PC-3 (cell line): ENCODE measurements around the gene ZNF99. TPM values are rescaled to one million over a fixed set of nuclear protein-coding genes. Genes with fewer than 3 reads are reported as not detected.

Experiments
- ATAC-seq: fragments of 200-7000 bp; cut with Tn5 transposase; 2 replicates; pipeline ENCODE4 v1.9.1; 2020; ENCODE audit warnings: mild to moderate bottlenecking, moderate library complexity
- BruUV-seq: library from RNA; stranded (reverse); fragments of 400-500 nt; replicated peaks from 2 replicates; lab custom pipeline; 2021; lab: Mats Ljungman, UMichigan
- CTCF ChIA-PET: fragments of 300-600 bp; sonication (Branson Sonifier 250); formaldehyde crosslinking; loops from one replicate; lab custom pipeline; 2022; ENCODE audit warnings: antibody characterized with exemption; lab: Charles Lee
- POLR2A ChIA-PET: fragments of 300-600 bp; sonication (Branson Sonifier 250); formaldehyde crosslinking; loops from one replicate; lab custom pipeline; 2022; ENCODE audit warnings: antibody characterized with exemption; ENCODE audit not compliant: unreplicated experiment; lab: Charles Lee
- DNase-seq: peaks from one replicate; pipeline ENCODE4 v3.0.0-alpha.2; 2015
- H2AFZ ChIP-seq: fragments of 300-600 bp; sonication (generic); 2 replicates; pipeline ENCODE4 v1.6.0; 2016; ENCODE audit warnings: antibody characterized with exemption, low read length
- H3F3A ChIP-seq: fragments of 300-600 bp; sonication (generic); one replicate; pipeline ENCODE4 v1.6.0; 2017; ENCODE audit warnings: antibody characterized with exemption, low read length, control low read depth, mild to moderate bottlenecking; ENCODE audit not compliant: unreplicated experiment
- H3K27ac ChIP-seq: fragments of 300-600 bp; sonication (generic); 2 replicates; pipeline ENCODE4 v1.5.1; 2016; ENCODE audit warnings: mild to moderate bottlenecking, low read length
- H3K27me3 ChIP-seq: fragments of 300-600 bp; sonication (generic); 2 replicates; pipeline ENCODE4 v1.6.1; 2016; ENCODE audit warnings: low read length, mixed read lengths
- H3K36me3 ChIP-seq: fragments of 300-600 bp; sonication (generic); 2 replicates; pipeline ENCODE4 v1.6.1; 2016; ENCODE audit warnings: low read depth, mixed run types, low read length, mixed read lengths
- H3K4me1 ChIP-seq: fragments of 300-600 bp; sonication (generic); 2 replicates; pipeline ENCODE4 v1.5.1; 2016; ENCODE audit warnings: low read length; ENCODE audit not compliant: insufficient read depth
- H3K4me2 ChIP-seq: fragments of 300-600 bp; sonication (generic); 2 replicates; pipeline ENCODE4 v1.6.0; 2016; ENCODE audit warnings: low read length
- H3K4me3 ChIP-seq: fragments of 300-600 bp; sonication (generic); 2 replicates; pipeline ENCODE4 v1.5.1; 2016; ENCODE audit warnings: mild to moderate bottlenecking, low read length, mixed read lengths
- H3K79me2 ChIP-seq: fragments of 300-600 bp; sonication (generic); 2 replicates; pipeline ENCODE4 v1.6.1; 2017; ENCODE audit warnings: low read length, mixed read lengths
- H3K9ac ChIP-seq: fragments of 300-600 bp; sonication (generic); 2 replicates; pipeline ENCODE4 v1.6.0; 2016; ENCODE audit warnings: mild to moderate bottlenecking, low read length
- H3K9me2 ChIP-seq: fragments of 300-600 bp; sonication (generic); replicated peaks from 2 replicates; pipeline ENCODE4 v1.6.1; 2016; ENCODE audit warnings: mixed run types, low read length, mixed read lengths
- H3K9me3 ChIP-seq: fragments of 300-600 bp; sonication (generic); 2 replicates; pipeline ENCODE4 v1.6.1; 2016; ENCODE audit warnings: low read length, mixed read lengths
- H4K20me1 ChIP-seq: fragments of 300-600 bp; sonication (generic); 2 replicates; pipeline ENCODE4 v1.6.1; 2016; ENCODE audit warnings: low read length, mixed read lengths
- EZH2 ChIP-seq: fragments of 300-600 bp; sonication (generic); IDR thresholded peaks from one replicate; pipeline ENCODE4 v1.6.1; 2017; ENCODE audit warnings: antibody characterized with exemption, mild to moderate bottlenecking, low read length; ENCODE audit not compliant: unreplicated experiment
- EZH2phosphoT487 ChIP-seq: fragments of 300-600 bp; sonication (generic); IDR thresholded peaks from 2 replicates; pipeline ENCODE4 v1.6.1; 2018; ENCODE audit warnings: mild to moderate bottlenecking, antibody characterized with exemption, low read length, borderline replicate concordance
- intact Hi-C: fragments of 100-400 bp; cut with micrococcal nuclease; formaldehyde crosslinking; loops from 2 replicates; pipeline ENCODE4 v1.9.0; 2023
- total RNA-seq: library from RNA; depleted of rRNA; stranded (reverse); fragments of >200 nt; gene quantifications from 2 replicates; pipeline ENCODE4 v1.2.3, GENCODE V29; 2014
- TF ChIP-seq, protein P1 (sequence below): fragments of 300-600 bp; sonication (generic); conservative IDR thresholded peaks from 2 replicates; pipeline ENCODE4 v1.5.1; 2017; ENCODE audit warnings: antibody characterized with exemption, low read depth, mild to moderate bottlenecking, low read length

Gene ZNF99
- total RNA-seq, 1 experiment from 2014 or later = not detected

DNA sequence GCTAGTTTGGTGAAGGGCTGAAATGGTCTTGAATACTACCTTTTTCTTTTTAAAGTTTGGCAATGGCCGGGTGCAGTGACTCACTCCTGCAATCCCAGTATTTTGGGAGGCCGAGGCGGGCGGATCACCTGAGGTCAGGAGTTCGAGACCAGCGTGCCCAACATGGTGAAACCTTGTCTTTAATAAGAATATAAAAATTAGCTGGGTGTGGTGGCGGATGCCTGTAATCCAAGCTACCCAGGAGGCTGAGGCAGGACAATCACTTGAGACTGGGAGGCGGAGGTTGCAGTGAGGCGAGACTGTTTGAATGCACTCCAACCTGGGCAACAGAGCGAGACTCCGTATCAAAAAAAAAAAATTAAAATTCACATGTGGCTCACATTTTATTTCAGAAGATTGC, 47.3 kb upstream of the ZNF99 start:
- Histone ChIP-seq H3F3A (no peaks in the 10 kb centered on the region), H3K36me3 (no peaks in the 10 kb centered on the region; the same call in 1 of the 2 replicates), H4K20me1 (no peaks in the 10 kb centered on the region), H2AFZ (no peak overlapping the region), H3K9me3 (0 out of 2 replicates have a peak, but pooled peaks cover 18% of the 10 kb centered on the region), H3K4me1 (no peaks in the 10 kb centered on the region), H3K27ac (no peak overlapping the region), H3K27me3 (no peaks in the 10 kb centered on the region), H3K9ac (no peak overlapping the region), H3K9me2 (no peaks in the 10 kb centered on the region), H3K4me2 (no peak overlapping the region), H3K4me3 (no peak overlapping the region), H3K79me2 (no peaks in the 10 kb centered on the region)
- TF ChIP-seq EZH2 (no peak), EZH2phosphoT487 (no peak)
- TF ChIP-seq, protein P1, sequence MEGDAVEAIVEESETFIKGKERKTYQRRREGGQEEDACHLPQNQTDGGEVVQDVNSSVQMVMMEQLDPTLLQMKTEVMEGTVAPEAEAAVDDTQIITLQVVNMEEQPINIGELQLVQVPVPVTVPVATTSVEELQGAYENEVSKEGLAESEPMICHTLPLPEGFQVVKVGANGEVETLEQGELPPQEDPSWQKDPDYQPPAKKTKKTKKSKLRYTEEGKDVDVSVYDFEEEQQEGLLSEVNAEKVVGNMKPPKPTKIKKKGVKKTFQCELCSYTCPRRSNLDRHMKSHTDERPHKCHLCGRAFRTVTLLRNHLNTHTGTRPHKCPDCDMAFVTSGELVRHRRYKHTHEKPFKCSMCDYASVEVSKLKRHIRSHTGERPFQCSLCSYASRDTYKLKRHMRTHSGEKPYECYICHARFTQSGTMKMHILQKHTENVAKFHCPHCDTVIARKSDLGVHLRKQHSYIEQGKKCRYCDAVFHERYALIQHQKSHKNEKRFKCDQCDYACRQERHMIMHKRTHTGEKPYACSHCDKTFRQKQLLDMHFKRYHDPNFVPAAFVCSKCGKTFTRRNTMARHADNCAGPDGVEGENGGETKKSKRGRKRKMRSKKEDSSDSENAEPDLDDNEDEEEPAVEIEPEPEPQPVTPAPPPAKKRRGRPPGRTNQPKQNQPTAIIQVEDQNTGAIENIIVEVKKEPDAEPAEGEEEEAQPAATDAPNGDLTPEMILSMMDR = no peak
- intact Hi-C loops = no loop called here
- ATAC-seq (no peak), DNase-seq (no peak)
- no TSS peak for BruUV-seq
- ChIA-PET POLR2A (no interaction called here), CTCF (no interaction called here)

DNA sequence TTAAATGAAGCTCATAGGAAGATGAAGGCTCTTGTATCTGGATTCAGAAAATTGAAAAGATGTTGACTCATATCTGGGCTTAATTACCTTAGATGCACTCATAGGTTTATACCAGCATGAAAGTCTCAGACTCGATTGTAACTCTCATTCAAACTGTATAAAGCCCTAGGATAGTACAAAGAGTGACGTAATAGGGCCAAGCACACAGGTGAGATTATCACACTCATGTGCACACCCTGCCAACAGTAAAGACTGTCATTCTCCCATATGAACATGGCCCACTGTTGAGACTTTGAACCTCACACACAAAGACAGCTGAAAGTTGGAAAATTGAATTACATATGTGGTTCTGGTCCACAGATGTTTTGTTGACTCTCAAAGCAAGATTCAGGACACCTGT, 30.2 kb upstream of the ZNF99 start:
- ATAC-seq (no peak), DNase-seq (no peak)
- ChIA-PET POLR2A (no interaction called here), CTCF (no interaction called here)
- H3K27ac ChIP-seq = no peak overlapping the region
- no peaks in the 10 kb centered on the region for H3K79me2 ChIP-seq
- peaks cover 25% of the 10 kb centered on the region; the same call in 1 of the 2 replicates for H3K9me3 ChIP-seq
- H3K36me3 ChIP-seq = no peaks in the 10 kb centered on the region
- no peak overlapping the region for H3K9ac ChIP-seq
- intact Hi-C loops = no loop called here
- no peak overlapping the region for H3K4me2 ChIP-seq
- no peak overlapping the region for H2AFZ ChIP-seq
- BruUV-seq = no TSS peak
- TF ChIP-seq EZH2 = no peak
- TF ChIP-seq EZH2phosphoT487 = no peak
- TF ChIP-seq, protein P1 = no peak
- H3K27me3 ChIP-seq = no peaks in the 10 kb centered on the region
- H3K4me1 ChIP-seq = no peaks in the 10 kb centered on the region
- H3K4me3 ChIP-seq = no peak overlapping the region
- H3F3A ChIP-seq = no peaks in the 10 kb centered on the region
- no peaks in the 10 kb centered on the region for H4K20me1 ChIP-seq
- H3K9me2 ChIP-seq = no peaks in the 10 kb centered on the region

DNA sequence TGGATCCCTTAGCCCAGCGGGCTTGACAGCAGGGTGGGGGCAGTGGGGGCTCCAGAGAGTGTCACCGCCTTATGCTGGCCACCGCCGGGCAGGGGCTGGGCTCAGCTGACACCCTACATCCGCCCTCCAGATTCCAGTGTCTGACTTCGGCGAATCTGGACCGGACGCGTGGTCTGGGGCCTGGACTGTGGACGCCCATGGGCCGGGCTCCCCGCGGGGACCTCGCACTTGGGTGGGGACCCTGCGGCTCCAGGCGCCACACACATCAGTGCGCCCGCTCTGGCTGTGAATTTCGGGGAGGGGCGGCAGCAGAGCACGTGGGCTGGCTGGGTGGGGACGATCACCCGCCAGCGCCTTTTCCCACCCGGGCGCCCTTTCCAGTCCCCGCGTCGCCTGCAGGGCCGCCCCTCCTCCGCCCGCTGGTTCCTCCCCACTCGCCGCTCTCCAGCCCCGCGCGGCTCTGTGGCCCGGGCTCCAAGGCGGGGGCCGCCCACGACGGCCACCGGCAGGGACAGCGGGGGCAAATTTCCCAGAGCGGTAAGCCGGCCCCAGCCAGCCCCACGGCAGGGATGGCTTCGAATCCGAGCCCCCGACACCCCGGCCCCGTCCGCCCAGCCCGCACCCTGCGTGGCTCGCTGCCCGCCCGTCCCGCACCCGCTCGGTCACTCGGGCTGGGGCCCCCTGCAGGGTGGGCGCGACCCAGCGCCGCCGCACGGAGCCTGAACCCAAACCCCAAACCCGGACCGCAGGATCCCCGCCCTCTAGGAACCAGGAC, 23.3 kb upstream of the ZNF99 start:
- H3K4me1 ChIP-seq = no peaks in the 10 kb centered on the region
- intact Hi-C loops = no loop called here
- TF ChIP-seq, protein P1 = no peak
- no peak for TF ChIP-seq EZH2
- H2AFZ ChIP-seq = no peak overlapping the region
- H3K4me2 ChIP-seq = no peak overlapping the region
- no peaks in the 10 kb centered on the region for H3F3A ChIP-seq
- no peaks in the 10 kb centered on the region for H4K20me1 ChIP-seq
- no TSS peak for BruUV-seq
- ChIA-PET CTCF (no interaction called here), POLR2A (no interaction called here)
- H3K36me3 ChIP-seq = no peaks in the 10 kb centered on the region
- H3K27ac ChIP-seq = no peak overlapping the region
- no peak overlapping the region for H3K9ac ChIP-seq
- no peaks in the 10 kb centered on the region for H3K9me2 ChIP-seq
- H3K4me3 ChIP-seq = no peak overlapping the region
- no peak for ATAC-seq
- H3K9me3 ChIP-seq = peaks cover 15% of the 10 kb centered on the region; the same call in 1 of the 2 replicates
- DNase-seq = no peak
- H3K79me2 ChIP-seq = no peaks in the 10 kb centered on the region
- no peaks in the 10 kb centered on the region for H3K27me3 ChIP-seq
